NCI-H82 treated with DMSO at 0.1 percent for 48 hours (cell line): ENCODE measurements around the gene ZP2.
"Not testable (repeated sequence)": the region's sequence is repeated elsewhere in the genome, so short reads cannot be mapped to it uniquely, and the experiment has no call there.

Experiments used
- DNase-seq: peaks from one replicate; lab custom pipeline; 2025; ENCODE audit not compliant: unreplicated experiment; lab: John Stamatoyannopoulos, UW

The ZP2 gene

DNA sequence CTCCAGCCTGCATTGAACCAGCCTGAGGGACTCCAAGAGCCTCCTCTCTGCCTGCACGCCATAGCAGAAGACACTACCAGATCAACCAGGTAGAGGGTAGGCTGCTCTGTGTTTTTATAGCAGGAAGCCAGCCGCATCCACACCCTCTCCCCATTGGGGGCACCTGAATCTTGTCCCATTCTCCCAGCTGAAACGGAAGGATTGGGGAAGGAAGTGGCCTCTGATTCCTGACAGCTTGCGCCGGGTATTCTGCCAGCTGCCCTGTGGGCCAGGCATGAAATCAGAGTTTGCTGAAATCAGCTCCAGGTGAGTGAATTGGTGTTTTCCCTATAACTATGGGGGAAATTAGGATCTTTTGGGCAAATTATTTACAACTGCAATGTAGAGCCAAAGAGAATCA, at the start of gene ZP2:
Gene ZP2 (minus strand): TSS at position 89 of the 400 bp plus-strand sequence. CDS start 27 bp downstream, at position 62.
- DNase-seq = no peak

DNA sequence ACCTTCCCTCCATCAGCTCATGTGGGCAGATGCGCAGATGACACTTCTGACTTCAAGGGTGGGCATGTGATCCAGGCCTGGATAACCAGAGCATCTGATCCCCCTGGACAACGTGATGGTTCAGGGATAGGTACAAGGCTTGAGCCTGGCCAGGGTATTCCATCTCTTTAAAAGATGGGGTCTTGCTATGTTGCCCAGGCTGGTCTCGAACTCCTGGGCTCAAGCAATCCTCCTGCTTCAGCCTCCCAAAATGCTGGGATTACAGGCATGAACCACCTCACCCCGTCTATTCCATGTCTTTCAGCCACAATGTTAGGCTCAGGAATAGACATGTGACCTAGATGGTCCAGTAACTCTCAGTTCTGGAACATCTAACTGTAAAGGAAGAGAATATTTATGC, 45.9 kb upstream of the ZP2 start:
- DNase-seq = no peak

DNA sequence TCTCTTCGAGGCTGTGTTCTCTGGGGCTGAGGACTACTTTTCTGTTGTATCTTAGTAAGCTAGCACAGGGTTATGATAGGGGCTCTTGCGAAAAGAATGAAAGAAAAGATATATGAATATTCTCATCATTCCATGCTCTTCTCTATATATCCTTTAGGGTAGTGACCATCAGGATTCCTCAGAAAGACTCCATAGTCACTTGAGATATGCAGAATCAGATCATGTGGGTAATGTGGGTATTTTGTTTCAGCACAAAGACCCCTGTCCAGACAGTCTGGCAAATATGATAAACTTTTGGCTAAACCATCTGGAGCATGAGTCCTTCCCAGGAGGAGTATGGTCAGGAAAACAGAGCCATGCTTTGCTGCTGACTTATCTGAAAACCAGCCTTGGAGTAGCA, 45.3 kb upstream of the ZP2 start:
- DNase-seq = no peak

DNA sequence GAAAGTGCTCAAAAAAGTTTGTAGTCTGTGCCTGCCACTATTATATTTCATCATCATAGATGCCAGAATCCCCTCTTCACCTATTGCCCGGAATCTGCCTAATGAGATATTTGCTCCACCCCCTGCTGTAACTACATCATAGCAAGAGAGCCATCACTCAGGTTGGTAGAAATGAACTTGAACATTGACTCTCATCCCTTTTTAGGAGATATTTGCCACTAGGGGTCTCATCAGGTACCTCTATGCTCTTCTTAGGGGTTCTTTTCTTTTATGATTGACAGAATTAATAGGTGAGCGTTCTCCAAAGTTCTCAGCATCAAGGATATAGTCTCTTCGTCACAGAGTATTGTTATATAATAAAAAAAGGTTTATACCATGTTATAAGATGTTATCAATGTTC, 42.1 kb upstream of the ZP2 start:
- no peak for DNase-seq

DNA sequence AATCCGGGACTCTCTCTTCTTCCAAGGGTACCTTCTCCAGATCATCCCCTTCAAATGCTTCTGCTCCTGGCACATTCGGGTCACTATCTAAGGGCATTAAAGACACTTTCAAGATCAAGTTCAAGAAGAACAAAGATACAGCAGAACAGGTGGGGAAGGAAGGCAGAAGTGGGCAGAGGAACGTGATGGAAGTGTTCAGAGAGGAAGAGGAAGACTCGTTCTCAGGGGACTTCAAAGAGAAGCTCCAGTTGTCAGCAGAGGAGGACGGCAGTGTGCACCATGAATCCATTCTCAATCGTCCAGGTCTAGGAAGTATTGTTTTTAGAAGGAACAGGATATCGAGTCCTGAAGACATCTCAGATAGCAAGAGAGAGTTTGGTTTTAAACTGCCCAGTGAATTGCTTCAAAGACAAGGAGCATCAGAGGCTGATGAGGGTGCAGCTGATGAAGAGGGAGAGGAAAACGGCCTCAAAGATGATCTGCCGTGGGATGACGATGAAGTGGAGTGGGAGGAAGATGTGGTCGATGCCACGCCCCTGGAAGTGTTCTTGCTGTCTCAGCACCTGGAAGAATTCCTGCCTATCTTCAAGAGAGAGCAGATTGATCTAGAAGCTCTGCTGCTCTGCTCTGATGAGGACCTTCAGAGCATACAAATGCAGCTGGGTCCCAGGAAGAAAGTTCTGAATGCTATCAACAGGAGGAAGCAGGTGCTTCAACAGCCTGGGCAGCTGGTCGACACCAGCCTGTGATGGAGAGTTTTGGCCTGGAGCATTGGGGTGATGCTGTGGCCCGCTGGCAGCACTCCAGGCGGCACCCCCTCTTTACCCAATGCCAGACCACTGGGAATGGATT, 38.9 kb upstream of the ZP2 start:
- DNase-seq = no peak

- DNase-seq = not testable (repeated sequence)
Measured at GRCh38 chr16:21248179-21248578, 36.8 kb upstream of the ZP2 start.

- no peak for DNase-seq
Measured at GRCh38 chr16:21244518-21245215, 33.3 kb upstream of the ZP2 start.

- no peak for DNase-seq
Measured at GRCh38 chr16:21242756-21243155, 31.4 kb upstream of the ZP2 start.

DNA sequence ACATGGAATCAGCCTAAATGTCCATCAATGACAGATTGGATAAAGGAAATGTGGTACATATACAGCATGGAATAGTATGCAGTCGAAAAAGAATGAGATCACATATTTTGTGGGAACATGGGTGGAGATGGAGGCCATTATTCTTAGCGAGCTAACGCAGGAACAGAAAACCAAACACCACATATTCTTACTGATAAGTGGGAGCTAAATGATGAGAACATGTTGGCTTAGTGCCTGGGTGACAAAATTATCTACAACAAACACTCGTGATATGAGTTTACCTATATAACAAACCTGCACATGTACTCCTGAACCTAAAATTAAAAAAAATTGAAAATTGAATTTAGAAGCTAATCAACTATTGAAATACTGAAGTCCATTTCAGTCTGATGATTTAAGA, 28.3 kb upstream of the ZP2 start:
- no peak for DNase-seq

DNA sequence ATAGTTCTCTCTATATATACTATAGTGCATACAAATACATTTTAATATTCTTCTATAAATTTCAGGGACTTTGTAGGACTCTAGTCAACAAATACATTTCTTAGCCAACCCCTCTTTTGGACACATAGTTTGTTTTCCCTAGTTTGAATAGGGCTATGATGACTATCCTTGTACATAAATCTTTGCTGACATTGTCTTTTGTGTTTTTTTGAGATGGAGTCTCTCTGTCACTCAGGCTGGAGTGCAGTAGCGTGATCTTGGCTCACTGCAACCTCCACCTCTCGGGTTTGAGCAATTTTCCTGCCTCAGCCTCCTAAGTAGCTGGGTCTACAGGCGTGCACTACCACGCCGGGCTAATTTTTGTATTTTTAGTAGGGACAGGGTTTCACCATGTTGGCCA, 25.5 kb upstream of the ZP2 start:
- DNase-seq = no peak

DNA sequence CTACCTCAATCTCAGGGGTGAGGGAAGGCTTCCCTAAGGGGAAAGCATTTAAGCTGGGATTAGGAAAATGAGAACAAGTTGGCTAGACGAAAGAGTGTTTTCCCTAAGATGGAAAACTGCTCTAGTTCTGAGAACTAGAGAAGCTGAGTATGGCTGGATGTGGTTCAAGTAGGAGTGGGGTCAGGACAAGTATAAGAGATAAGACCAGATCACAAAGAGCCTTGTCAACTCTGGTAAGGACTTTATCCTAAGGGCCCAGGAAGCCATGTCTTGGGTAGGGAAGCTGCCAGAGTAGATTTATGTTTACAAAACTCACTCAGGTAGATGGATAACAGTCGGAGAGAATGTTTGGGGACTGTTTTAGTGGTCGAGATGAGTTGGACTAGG, 23.8 kb upstream of the ZP2 start:
- no peak for DNase-seq

DNA sequence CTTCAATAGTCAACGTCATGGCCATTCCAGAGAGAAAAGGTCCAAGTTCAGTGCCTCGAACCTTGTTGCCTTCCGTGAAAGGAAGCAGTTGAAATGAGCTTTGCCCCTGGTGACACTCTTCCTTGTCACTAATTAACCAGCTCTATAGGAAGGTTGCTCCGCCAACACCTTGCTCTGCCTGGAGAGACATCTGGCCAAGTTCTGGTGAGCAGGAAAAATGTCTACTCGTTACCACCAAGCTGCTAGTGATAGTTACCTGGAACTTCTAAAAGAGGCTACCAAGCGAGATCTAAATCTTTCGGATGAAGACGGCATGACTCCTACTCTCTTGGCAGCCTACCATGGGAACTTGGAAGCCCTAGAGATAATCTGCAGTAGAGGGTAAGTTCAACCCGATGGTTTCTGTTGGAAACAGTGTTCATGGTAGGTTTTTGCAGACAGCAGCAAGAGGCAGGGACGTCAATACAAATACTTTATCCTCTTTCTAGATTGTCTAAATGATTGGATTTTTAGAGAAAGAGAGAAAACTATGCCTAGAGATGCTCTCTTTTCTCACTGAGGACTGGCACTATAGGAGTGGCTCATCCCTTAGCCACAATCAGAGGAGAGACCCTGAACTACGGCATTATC, 22.3 kb upstream of the ZP2 start, which contains the start of gene ANKS4B:
Gene ANKS4B (plus strand): TSS at position 179 of the 630 bp plus-strand sequence. CDS start 39 bp downstream, at position 218.
- DNase-seq = no peak

- DNase-seq = no peak
Measured at GRCh38 chr16:21233045-21233520, 21.7 kb upstream of the ZP2 start.

DNA sequence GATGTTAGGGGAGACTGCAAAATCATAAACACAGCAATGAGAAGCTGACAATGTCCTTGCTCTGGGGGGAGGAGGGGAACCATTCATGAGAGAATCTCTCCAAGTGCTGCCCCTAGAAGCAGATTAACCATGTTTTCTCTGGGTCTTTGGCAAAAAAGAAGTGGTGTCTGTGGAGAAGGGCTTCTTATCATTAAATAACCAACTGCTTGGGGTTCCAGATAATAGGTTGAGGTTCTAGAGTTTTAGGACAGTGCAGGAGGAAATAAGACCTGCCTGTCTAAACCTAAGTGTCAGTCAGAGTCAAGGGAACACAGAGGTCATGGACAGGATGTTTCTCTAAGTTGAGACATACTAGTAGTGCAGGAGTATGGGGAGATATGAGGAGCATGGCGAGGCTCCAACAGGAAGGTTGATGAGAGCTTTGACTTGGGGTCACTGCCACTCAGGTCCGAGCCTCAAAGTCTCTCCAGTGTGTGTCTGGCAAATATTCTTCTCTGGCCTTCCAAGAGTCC, 17.0 kb upstream of the ZP2 start:
- DNase-seq = no peak

DNA sequence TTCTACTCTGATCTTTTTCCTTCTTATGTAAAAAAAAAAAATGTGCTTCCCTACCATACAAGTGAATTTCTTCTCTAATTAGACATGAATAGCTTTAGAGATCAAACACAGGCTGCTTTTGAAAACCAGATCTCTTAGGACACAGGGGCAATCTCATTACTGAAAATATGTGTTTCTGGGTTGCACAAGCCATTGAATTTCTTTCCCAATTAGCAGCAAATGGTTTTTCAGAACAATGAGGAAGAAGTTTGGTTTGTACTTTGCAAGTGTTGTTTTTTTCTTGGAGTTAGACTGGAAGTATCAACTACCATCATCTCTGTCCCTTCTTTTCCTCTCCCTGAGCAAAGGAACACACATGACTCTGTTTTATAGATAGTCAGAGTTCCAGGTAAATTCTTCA, 16.5 kb upstream of the ZP2 start:
- no peak for DNase-seq

DNA sequence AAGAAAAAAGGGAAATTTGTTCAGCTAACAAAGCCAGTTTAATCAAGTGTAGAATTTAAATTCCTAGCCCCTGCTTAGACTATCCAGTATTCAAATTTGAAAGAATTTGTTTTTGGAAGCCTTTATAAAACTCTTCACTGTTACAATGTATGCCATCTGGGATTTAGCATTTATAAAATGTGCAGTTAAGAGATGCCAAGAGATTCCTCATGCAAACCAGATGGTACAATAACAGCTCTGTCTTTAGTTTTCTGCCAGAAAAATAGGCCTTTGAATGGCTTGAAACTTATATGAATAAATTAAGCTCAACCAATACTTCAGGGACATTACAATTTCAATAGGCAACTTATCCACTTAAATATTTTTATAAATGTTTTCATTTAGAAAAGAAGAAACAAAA, 15.4 kb upstream of the ZP2 start:
- no peak for DNase-seq

GRCh38 chr16:21224800-21225199, 13.4 kb upstream of the ZP2 start:
- no peak for DNase-seq

DNA sequence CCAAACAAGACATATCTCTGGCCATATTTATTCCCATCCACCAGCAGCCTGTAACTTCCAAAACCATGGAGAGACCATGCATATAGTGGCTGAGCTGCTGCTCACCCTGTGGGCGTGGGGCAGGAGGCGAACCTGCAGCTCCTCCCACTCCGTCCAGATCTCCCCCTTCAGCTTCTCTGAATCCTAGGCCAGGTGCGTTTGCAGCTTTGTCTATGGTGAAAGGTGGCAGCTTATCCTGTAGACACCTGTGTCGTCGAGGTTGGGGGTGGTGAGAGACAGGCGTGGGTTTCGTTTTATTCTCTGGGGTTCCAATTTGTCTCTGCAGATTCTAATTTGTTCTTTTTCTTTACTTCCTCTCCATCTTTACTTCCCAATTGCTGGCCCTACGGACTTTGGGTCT, 12.4 kb upstream of the ZP2 start:
- DNase-seq = no peak

DNA sequence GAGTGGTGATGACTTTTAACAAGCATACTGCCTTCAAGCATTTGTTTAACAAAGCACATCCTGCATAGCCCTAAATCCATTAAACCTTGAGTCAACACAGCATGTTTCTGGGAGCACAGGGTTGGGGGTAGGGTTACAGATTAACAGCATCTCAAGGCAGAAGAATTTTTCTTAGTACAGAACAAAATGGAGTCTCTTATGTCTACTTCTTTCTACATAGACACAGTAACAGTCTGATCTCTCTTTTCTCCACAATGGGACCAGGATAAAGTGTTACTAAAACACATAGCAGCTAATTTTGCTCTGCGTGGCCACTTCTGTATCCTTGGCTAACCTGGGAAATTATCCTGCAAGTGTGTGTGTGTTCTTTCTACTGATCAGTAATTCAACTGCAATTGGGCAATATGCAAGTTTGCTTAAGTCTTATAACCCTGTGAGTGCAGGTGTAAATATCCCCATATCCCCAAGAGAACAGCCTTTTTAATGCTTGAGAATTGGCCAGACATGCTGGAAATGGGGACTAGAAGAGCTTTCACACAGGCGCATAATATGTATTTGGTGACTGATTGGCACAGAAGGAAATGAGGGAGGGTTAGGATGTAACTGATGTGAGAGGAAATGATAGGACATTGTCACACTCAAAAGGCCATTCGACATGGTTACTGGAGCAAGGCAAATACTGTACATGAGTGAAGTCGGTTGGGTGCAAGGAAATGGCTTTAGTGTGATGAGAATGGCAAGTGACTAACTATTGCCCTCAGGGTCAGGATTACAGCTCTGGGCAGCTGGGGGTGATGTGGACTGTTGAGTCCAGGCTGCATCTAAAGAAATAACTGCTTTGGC, 11.3 kb upstream of the ZP2 start:
- DNase-seq = no peak

GRCh38 chr16:21219551-21219950, 8.2 kb upstream of the ZP2 start:
- no peak for DNase-seq

- DNase-seq = no peak
Measured at GRCh38 chr16:21218153-21218552, 6.8 kb upstream of the ZP2 start.
